Measurements from ENCODE around the gene AKAP7. TPM values are rescaled to one million over a fixed set of nuclear protein-coding genes. Genes with fewer than 3 reads are reported as not detected.
A peak's percentile ranks its signal among the peaks of the same experiment; 100 is the strongest.

The AKAP7 gene
- total and polyA plus RNA-seq, 4 donors, result 4.2 to 25.0 (median 8.6) TPM

GRCh38 chr6:131199568-131200272 is 64.5 kb downstream of the AKAP7 start:
- 25 to 46% methylated on average over 10 of the region's 10 CpGs for WGBS, 2 donors
- DNase-seq (peak; percentile 40 to 68 (median 57)), ATAC-seq (ENCODE audit: insufficient read depth, low FRiP score) (peak; percentile 81)

DNA sequence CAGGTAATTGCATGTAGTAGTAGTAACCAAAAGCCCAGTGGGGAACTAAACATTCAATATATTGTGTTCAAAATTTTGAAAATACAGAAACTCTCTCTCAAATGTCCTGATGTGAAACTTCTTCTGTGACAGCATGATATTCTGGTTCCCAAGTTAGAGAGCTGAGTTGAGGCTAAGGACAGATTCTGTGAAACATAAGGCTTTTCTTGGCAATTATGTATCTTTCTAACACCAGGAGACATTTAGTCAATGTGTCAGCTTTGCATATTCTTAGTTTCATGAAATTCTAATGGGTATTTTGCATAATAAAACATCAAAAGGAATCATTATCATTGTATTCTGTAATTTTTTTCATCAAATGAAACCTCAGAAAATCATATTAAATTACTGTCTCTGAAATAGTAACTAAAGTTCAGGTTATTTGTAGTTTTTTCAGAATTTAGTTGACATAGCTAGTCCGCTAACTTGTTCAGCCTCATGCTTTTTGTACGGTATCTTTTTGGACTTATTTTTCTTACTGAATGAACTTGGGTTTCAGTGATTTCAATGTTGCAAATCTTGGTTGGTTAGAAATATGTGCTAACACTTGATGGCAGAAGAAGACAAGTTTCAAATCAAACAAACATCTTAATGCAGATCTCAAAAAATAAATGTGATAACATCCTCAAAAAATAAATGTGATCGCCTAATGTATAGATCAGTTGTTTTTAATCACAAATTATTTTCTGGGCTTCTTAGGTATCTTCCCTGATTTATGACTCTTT is 70.4 kb downstream of the AKAP7 start:
- H3K4me3 ChIP-seq, result no peak overlapping the region
- H3K36me3 ChIP-seq (ENCODE audit: control insufficient read depth in 4 of 4, insufficient read depth in 4 of 4, low read length in 4 of 4), result peaks cover 0 to 4% (median 1%) of the 10 kb centered on the region in 4 donors
- H3K4me1 ChIP-seq (ENCODE audit: control insufficient read depth in 5 of 5, insufficient read depth in 5 of 5, low read length in 5 of 5), result no peaks in the 10 kb centered on the region
- DNase-seq (no peak), ATAC-seq (ENCODE audit: insufficient read depth, low FRiP score) (no peak)
- TF ChIP-seq, protein P1, sequence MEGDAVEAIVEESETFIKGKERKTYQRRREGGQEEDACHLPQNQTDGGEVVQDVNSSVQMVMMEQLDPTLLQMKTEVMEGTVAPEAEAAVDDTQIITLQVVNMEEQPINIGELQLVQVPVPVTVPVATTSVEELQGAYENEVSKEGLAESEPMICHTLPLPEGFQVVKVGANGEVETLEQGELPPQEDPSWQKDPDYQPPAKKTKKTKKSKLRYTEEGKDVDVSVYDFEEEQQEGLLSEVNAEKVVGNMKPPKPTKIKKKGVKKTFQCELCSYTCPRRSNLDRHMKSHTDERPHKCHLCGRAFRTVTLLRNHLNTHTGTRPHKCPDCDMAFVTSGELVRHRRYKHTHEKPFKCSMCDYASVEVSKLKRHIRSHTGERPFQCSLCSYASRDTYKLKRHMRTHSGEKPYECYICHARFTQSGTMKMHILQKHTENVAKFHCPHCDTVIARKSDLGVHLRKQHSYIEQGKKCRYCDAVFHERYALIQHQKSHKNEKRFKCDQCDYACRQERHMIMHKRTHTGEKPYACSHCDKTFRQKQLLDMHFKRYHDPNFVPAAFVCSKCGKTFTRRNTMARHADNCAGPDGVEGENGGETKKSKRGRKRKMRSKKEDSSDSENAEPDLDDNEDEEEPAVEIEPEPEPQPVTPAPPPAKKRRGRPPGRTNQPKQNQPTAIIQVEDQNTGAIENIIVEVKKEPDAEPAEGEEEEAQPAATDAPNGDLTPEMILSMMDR (IDR thresholded peaks at IDR 0.05; ENCODE audit: control extremely low read depth, extremely low read depth), result no peak
- no peaks in the 10 kb centered on the region for H3K9me3 ChIP-seq (ENCODE audit: control insufficient read depth in 4 of 4, insufficient read depth in 3 of 4, low read length in 3 of 4)
- WGBS, 2 donors, result 93 to 97% methylated on average over 3 of the region's 3 CpGs
- H3K9ac ChIP-seq (ENCODE audit: insufficient read depth in 1 of 2, low read length in 2 of 2), result no peak overlapping the region
- H3K27me3 ChIP-seq (ENCODE audit: control insufficient read depth in 3 of 3, insufficient read depth in 3 of 3, low read length in 2 of 3), result no peaks in the 10 kb centered on the region
- H3K27ac ChIP-seq (ENCODE audit: low read depth in 1 of 2, low read length in 1 of 2), result no peak overlapping the region

More at GRCh38 chr6:131199568-131200272, 64.5 kb downstream of the AKAP7 start:
- Histone ChIP-seq H3K27me3 (ENCODE audit: control insufficient read depth in 3 of 3, insufficient read depth in 3 of 3, low read length in 2 of 3) (no peaks in the 10 kb centered on the region), H3K9ac (ENCODE audit: insufficient read depth in 1 of 2, low read length in 2 of 2) (no peak overlapping the region), H3K4me1 (ENCODE audit: control insufficient read depth in 5 of 5, insufficient read depth in 5 of 5, low read length in 5 of 5) (no peaks in the 10 kb centered on the region), H3K4me3 (no peak overlapping the region), H3K27ac (ENCODE audit: low read depth in 1 of 2, low read length in 1 of 2) (peak overlapping the region in 1 of 2 donors; percentile 33), H3K36me3 (ENCODE audit: control insufficient read depth in 4 of 4, insufficient read depth in 4 of 4, low read length in 4 of 4) (peaks cover 0 to 2% (median under 1%) of the 10 kb centered on the region in 4 donors), H3K9me3 (ENCODE audit: control insufficient read depth in 4 of 4, insufficient read depth in 3 of 4, low read length in 3 of 4) (no peaks in the 10 kb centered on the region)
- TF ChIP-seq, protein P1 (IDR thresholded peaks at IDR 0.05; ENCODE audit: control extremely low read depth, extremely low read depth), result peak; percentile 51

DNA sequence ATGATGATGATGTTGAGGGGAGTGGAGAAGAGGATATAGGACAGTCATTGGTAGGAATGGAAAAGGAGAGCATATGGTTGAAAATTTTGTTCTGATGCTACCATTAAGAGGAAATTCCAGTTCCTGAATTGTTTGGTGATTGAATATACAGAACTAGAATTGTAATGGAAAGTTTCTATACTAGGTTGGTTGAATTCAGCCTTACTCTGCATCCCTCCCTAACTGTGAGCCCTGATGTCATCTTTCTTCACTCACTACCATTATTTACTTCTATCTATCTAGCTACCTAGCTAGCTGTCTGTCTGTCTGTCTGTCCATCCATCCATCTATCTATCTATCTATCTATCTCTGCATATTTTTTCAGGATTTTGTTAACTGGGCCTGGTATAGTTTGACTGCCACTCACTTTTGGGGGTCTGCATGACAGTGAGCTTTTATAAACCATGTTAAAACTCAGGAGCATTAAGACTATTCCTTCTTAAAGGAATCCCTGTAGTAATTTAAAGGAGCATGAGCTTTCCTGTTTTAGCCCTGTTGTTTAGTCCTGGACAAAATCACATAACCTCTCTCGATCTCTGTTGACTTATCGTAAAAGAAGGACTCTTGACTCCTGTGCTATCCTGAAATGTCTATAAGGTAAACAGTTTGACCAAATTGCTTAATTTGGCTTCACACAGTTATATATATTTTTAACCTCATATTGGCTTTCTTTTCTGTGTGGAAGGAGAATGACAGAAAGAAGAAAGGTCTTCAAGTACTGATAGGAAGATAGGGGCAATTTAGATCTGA is 71.4 kb downstream of the AKAP7 start:
- WGBS, 2 donors, result 72 to 91% methylated on average over 2 of the region's 2 CpGs
- Histone ChIP-seq H3K4me3 (no peak overlapping the region), H3K9ac (ENCODE audit: insufficient read depth in 1 of 2, low read length in 2 of 2) (no peak overlapping the region), H3K36me3 (ENCODE audit: control insufficient read depth in 4 of 4, insufficient read depth in 4 of 4, low read length in 4 of 4) (peaks cover 0 to 4% (median under 1%) of the 10 kb centered on the region in 4 donors), H3K4me1 (ENCODE audit: control insufficient read depth in 5 of 5, insufficient read depth in 5 of 5, low read length in 5 of 5) (peaks cover 0 to under 1% (median 0%) of the 10 kb centered on the region in 5 donors), H3K27ac (ENCODE audit: low read depth in 1 of 2, low read length in 1 of 2) (no peak overlapping the region), H3K9me3 (ENCODE audit: control insufficient read depth in 4 of 4, insufficient read depth in 3 of 4, low read length in 3 of 4) (no peaks in the 10 kb centered on the region), H3K27me3 (ENCODE audit: control insufficient read depth in 3 of 3, insufficient read depth in 3 of 3, low read length in 2 of 3) (no peaks in the 10 kb centered on the region)
- DNase-seq (no peak), ATAC-seq (ENCODE audit: insufficient read depth, low FRiP score) (no peak)
- TF ChIP-seq, protein P1 (IDR thresholded peaks at IDR 0.05; ENCODE audit: control extremely low read depth, extremely low read depth), result no peak

Measured in lung (tissue), 12 donors.